ENCODE results near the gene F8. TPM values are rescaled to one million over a fixed set of nuclear protein-coding genes. Genes with fewer than 3 reads are reported as not detected.
"Not testable (repeated sequence)": the region's sequence is repeated elsewhere in the genome, so short reads cannot be mapped to it uniquely, and the experiment has no call there.

Gene F8
- total RNA-seq, 2 donors from 2014 or later, result 13.2 to 39.1 TPM

- WGBS, result 79% methylated on average over 2 of the region's 2 CpGs
These were observed 149.2 kb downstream of the F8 start for GRCh38 chrX:154873329-154873728.

GRCh38 chrX:154868522-154868921, 154.0 kb downstream of the F8 start:
- DNase-seq (ENCODE audit: low spot score); H3K36me3 ChIP-seq; H3K9me3 ChIP-seq; H3K27me3 ChIP-seq (replicated peaks; ENCODE audit: insufficient read depth); H3K4me1 ChIP-seq (replicated peaks); H3K27ac ChIP-seq; H3K4me3 ChIP-seq; intact Hi-C loops (cut with DNase I): not testable (repeated sequence)

More at GRCh38 chrX:154873329-154873728, 149.2 kb downstream of the F8 start:
- H3K9me3 ChIP-seq, result no peaks in the 10 kb centered on the region
- H3K4me1 ChIP-seq (replicated peaks), result no peaks in the 10 kb centered on the region
- intact Hi-C loops (cut with DNase I), result no loop called here
- H3K27ac ChIP-seq, result no peak overlapping the region
- no peak for DNase-seq (ENCODE audit: low spot score)
- H3K27me3 ChIP-seq (replicated peaks; ENCODE audit: insufficient read depth), result no peaks in the 10 kb centered on the region
- no peak for TF ChIP-seq CTCF (IDR thresholded peaks at IDR 0.05)
- TF ChIP-seq POLR2A (IDR thresholded peaks at IDR 0.05), result no peak
- no peak for TF ChIP-seq POLR2AphosphoS5 (IDR thresholded peaks at IDR 0.05)
- no peaks in the 10 kb centered on the region for H3K36me3 ChIP-seq
- H3K4me3 ChIP-seq, result no peak overlapping the region

- H3K27ac ChIP-seq, result no peak overlapping the region
- DNase-seq (ENCODE audit: low spot score), result no peak
- no peak overlapping the region for H3K4me3 ChIP-seq
- H3K9me3 ChIP-seq, result no peaks in the 10 kb centered on the region
- no peaks in the 10 kb centered on the region for H3K27me3 ChIP-seq (replicated peaks; ENCODE audit: insufficient read depth)
- intact Hi-C loops (cut with DNase I), result no loop called here
- TF ChIP-seq POLR2A (IDR thresholded peaks at IDR 0.05), result no peak
- no peak for TF ChIP-seq POLR2AphosphoS5 (IDR thresholded peaks at IDR 0.05)
- TF ChIP-seq CTCF (IDR thresholded peaks at IDR 0.05), result no peak
- no peaks in the 10 kb centered on the region for H3K36me3 ChIP-seq
- H3K4me1 ChIP-seq (replicated peaks), result no peaks in the 10 kb centered on the region
These were observed 167.3 kb downstream of the F8 start for GRCh38 chrX:154855256-154855655.

- intact Hi-C loops (cut with DNase I), result no loop called here
- WGBS, result 100% methylated on average over 1 of the region's 1 CpG
- Histone ChIP-seq H3K27me3 (replicated peaks; ENCODE audit: insufficient read depth) (no peaks in the 10 kb centered on the region), H3K4me3 (no peak overlapping the region), H3K9me3 (no peaks in the 10 kb centered on the region), H3K36me3 (no peaks in the 10 kb centered on the region), H3K27ac (no peak overlapping the region), H3K4me1 (replicated peaks) (no peaks in the 10 kb centered on the region)
- no peak for TF ChIP-seq POLR2AphosphoS5 (IDR thresholded peaks at IDR 0.05)
- DNase-seq (ENCODE audit: low spot score), result no peak
These were observed 171.4 kb downstream of the F8 start for GRCh38 chrX:154850957-154851611.

GRCh38 chrX:154840856-154841255, 181.7 kb downstream of the F8 start:
- no peaks in the 10 kb centered on the region for H3K9me3 ChIP-seq
- no peak overlapping the region for H3K27ac ChIP-seq
- TF ChIP-seq POLR2A (IDR thresholded peaks at IDR 0.05) (no peak), POLR2AphosphoS5 (IDR thresholded peaks at IDR 0.05) (no peak), CTCF (IDR thresholded peaks at IDR 0.05) (peak in 2 of 4 experiments; percentile 45 to 52)
- DNase-seq (ENCODE audit: low spot score), result no peak
- WGBS, result 100% methylated on average over 2 of the region's 2 CpGs
- H3K27me3 ChIP-seq (replicated peaks; ENCODE audit: insufficient read depth), result no peaks in the 10 kb centered on the region
- H3K4me1 ChIP-seq (replicated peaks), result no peaks in the 10 kb centered on the region
- H3K36me3 ChIP-seq, result no peaks in the 10 kb centered on the region
- intact Hi-C loops (cut with DNase I), result no loop called here
- H3K4me3 ChIP-seq, result no peak overlapping the region

- DNase-seq (ENCODE audit: low spot score), result no peak
- TF ChIP-seq CTCF (IDR thresholded peaks at IDR 0.05) (no peak), POLR2AphosphoS5 (IDR thresholded peaks at IDR 0.05) (no peak), POLR2A (IDR thresholded peaks at IDR 0.05) (no peak)
- no peak overlapping the region for H3K27ac ChIP-seq
- no peak overlapping the region for H3K4me3 ChIP-seq
- no peaks in the 10 kb centered on the region for H3K27me3 ChIP-seq (replicated peaks; ENCODE audit: insufficient read depth)
- H3K36me3 ChIP-seq, result no peaks in the 10 kb centered on the region
- 73% methylated on average over 1 of the region's 1 CpG for WGBS
- no peaks in the 10 kb centered on the region for H3K9me3 ChIP-seq
- intact Hi-C loops (cut with DNase I), result no loop called here
- H3K4me1 ChIP-seq (replicated peaks), result no peaks in the 10 kb centered on the region
These were observed 186.4 kb downstream of the F8 start for GRCh38 chrX:154836163-154836562.
